Fibroblast of the aortic adventitia (primary cell): Measurements from ENCODE around the gene DOHH. TPM values are rescaled to one million over a fixed set of nuclear protein-coding genes. Genes with fewer than 3 reads are reported as not detected.

Experiments
- DNase-seq: peaks from one replicate; pipeline ENCODE4 v3.0.0-alpha.2; 2010; ENCODE audit warnings: low read depth
- H3K4me3 ChIP-seq: 2 replicates; pipeline ENCODE4 v1.5.1; 2011; ENCODE audit warnings: low read depth, mild to moderate bottlenecking, control low read depth, low read length, moderate library complexity
- total RNA-seq: library from RNA; depleted of rRNA; stranded (reverse); fragments of >200 nt; gene quantifications from 2 replicates; pipeline ENCODE4 v1.2.3, GENCODE V29; 2012; ENCODE audit warnings: low replicate concordance
- TF ChIP-seq, protein P1 (sequence below): IDR thresholded peaks from 2 replicates; pipeline ENCODE4 v1.5.1; 2011; ENCODE audit warnings: mild to moderate bottlenecking, low read length, control low read depth, inconsistent platforms; ENCODE audit not compliant: insufficient read depth

Gene DOHH
- total RNA-seq, 1 donor, result 6.5 TPM

GRCh38 chr19:3507371-3508120, 7.1 kb upstream of the DOHH start:
- H3K4me3 ChIP-seq, result peak overlapping the region; percentile 81
- DNase-seq, result no peak
- TF ChIP-seq, protein P1, sequence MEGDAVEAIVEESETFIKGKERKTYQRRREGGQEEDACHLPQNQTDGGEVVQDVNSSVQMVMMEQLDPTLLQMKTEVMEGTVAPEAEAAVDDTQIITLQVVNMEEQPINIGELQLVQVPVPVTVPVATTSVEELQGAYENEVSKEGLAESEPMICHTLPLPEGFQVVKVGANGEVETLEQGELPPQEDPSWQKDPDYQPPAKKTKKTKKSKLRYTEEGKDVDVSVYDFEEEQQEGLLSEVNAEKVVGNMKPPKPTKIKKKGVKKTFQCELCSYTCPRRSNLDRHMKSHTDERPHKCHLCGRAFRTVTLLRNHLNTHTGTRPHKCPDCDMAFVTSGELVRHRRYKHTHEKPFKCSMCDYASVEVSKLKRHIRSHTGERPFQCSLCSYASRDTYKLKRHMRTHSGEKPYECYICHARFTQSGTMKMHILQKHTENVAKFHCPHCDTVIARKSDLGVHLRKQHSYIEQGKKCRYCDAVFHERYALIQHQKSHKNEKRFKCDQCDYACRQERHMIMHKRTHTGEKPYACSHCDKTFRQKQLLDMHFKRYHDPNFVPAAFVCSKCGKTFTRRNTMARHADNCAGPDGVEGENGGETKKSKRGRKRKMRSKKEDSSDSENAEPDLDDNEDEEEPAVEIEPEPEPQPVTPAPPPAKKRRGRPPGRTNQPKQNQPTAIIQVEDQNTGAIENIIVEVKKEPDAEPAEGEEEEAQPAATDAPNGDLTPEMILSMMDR, result no peak

DNA sequence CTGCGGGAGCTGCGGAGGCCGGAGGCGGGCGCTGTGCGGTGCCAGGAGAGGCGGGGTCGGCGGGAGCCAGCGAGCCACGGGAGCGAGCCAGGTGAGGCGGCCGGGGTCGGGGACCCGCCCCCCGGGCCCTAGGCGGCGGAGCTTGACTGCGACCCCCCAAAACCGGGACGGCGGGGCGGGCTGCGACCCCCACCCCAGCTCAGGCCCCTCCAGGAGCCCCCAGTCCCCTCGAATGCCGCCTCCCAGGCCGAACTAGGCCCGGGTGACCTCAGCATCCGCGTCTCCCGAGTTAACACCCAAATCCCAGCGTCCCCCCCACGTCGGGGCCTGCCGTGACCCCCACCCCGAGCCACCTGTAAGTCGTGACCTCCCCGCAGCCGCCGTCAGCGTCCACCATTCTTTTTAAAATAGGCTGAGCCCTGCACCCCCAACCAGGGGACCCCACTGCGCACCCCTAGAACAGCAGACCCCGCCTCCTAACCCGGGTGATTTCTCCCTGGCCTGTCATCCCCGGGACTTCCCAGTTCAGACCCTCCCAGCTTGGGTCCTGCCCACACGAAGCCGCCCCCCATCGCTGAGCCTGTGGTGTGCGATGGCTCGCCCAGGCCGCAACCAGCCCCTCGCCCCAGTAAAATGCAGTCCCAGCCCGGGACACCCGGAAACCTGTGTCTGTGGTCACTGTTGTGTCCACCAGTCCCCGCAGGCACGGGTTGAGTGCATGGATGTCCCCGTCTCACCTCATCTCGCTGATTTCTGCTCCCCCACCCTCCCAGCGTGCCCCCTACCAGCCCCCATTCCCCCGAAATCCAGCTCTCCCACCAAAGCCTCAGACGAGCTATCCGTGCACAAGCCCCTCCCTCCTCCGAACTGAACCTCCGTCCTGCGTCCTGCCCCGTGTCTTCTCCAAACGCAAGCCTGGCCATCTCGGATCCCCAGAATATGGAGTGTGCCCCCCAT, 6.2 kb upstream of the DOHH start:
- DNase-seq, result no peak
- TF ChIP-seq, protein P1, result no peak
- peak overlapping the region; percentile 81 for H3K4me3 ChIP-seq

- TF ChIP-seq, protein P1, result no peak
- DNase-seq, result peak; percentile 97
- peak within 1 kb of the TSS; percentile 90 for H3K4me3 ChIP-seq
Measured at GRCh38 chr19:3505598-3506383, 5.3 kb upstream of the DOHH start, which contains the start of gene FZR1. TSS of gene FZR1 (plus strand) at chr19:3506311. CDS start at chr19:3522990, 16,679 bp downstream.

DNA sequence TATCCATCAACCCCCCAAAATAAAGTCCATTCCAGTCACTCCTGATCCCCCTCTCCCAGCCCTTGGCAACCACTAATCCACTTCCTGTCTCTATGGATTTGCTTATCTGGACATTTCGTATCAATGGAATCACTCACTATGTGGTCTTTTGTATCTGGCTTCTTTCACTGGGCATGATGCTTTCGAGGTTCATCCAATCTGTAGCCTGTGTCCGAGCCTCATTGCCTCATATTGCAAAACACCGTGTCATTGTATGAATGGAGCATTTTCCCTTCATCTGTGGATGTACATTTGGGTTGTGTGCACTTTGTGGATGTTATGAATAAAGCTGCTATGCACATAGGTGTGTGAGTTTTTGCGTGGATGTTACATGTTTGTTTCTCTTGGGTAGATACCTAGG, 4.3 kb upstream of the DOHH start:
- TF ChIP-seq, protein P1, result no peak
- no peak for DNase-seq
- H3K4me3 ChIP-seq, result no peak overlapping the region

GRCh38 chr19:3503036-3503572, 2.6 kb upstream of the DOHH start:
- H3K4me3 ChIP-seq, result no peak overlapping the region
- TF ChIP-seq, protein P1, result no peak
- DNase-seq, result no peak

DNA sequence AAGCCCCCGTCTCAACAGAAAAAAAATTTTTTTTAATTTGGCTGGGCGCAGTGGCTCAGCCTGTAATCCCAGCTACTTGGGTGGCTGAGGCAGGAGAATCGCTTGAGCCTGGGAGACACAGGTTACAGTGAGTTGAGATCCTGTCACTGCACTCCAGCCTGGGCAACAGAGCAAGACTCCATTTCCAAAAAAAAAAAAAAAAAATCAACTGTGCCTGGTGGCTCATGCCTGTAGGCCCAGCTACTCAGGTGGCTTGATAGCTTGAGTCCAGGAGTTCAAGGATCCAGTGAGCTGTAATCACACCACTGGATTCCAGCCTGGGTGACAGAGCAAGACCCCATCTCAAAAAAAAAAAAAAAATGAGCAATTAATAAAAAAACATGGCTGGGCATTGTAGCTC, 1.3 kb upstream of the DOHH start:
- TF ChIP-seq, protein P1, result no peak
- no peak for DNase-seq
- H3K4me3 ChIP-seq, result no peak overlapping the region
